ENCODE data around the gene PPP2CA.

DNA sequence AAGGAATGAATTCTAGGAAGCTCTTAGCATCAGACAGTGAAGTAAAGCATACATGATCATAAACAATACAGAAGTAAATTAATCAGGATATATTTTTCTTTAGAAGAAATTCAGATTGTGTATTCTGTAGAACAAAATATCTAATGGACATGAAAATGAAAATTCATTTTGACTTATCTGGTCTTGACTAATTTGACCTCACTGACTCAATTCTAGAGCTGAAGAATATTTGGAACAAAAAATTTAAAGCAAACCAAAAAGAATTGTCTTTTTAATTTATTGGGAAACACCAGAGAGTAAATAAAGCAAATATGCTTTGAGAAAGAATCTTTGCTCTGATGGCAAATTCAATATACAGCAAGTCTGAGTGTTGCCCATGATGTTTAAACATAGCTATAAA is 2.8 kb upstream of the PPP2CA start:
- no peak for TF ChIP-seq ZNF76 (CRISPR knock-in tag; IDR thresholded peaks at IDR 0.05; ENCODE audit: borderline replicate concordance)
- no peak for TF ChIP-seq POLR2AphosphoS5 (IDR thresholded peaks at IDR 0.05; ENCODE audit: control insufficient read depth, insufficient read depth, low read depth, low read length)
- TF ChIP-seq HMGN3 (IDR thresholded peaks at IDR 0.05; ENCODE audit: borderline replicate concordance, extremely low read depth, insufficient read length, low read depth, low read length), result no peak

Data from K562 (cell line).